ENCODE measurements around the gene SPG7. TPM values are rescaled to one million over a fixed set of nuclear protein-coding genes. Genes with fewer than 3 reads are reported as not detected.

SPG7 gene
- total and polyA plus RNA-seq, 2 of the 4 experiments (the other 2 are of a cell fraction), result 94.6 to 96.8 TPM

- Histone ChIP-seq H2AK9ac (replicated peaks; ENCODE audit: low read depth, low read length, poor library complexity) (peak overlapping the region; percentile 74), H3K36me3 (ENCODE audit: control insufficient read depth, insufficient read depth, low read length) (no peaks in the 10 kb centered on the region), H3K4me3 (ENCODE audit: insufficient read depth, low read depth, low read length) (no peak overlapping the region), H2AFZ (replicated peaks; ENCODE audit: low read length, poor library complexity) (peak overlapping the region; percentile 90), H2BK15ac (ENCODE audit: low read depth, low read length) (peak overlapping the region; percentile 6; the same call in 2 of the 3 replicates), H2BK5ac (ENCODE audit: low read depth, low read length, poor library complexity, severe bottlenecking) (peak overlapping the region; percentile 63), H3K4me1 (ENCODE audit: control insufficient read depth, insufficient read depth, low read length) (peaks cover 12% of the 10 kb centered on the region), H2AK5ac (ENCODE audit: low read depth, low read length) (peak overlapping the region; percentile 81), H3K79me1 (ENCODE audit: low read depth in 1 of 2, low read length in 2 of 2) (no peaks in the 10 kb centered on the region), H4K20me1 (ENCODE audit: insufficient read depth, low read length) (peaks cover 10% of the 10 kb centered on the region), H3K56ac (ENCODE audit: extremely low read depth, insufficient read depth, low read length) (no peak overlapping the region), H4K91ac (ENCODE audit: insufficient read depth, low read depth, low read length) (peak overlapping the region; percentile 78), H3K27ac (ENCODE audit: insufficient read depth, low read length) (peak overlapping the region; percentile 49; the same call in 1 of the 2 replicates), H4K8ac (ENCODE audit: low read depth in 2 of 2, low read length in 2 of 2) (peak overlapping the region; percentile 21 to 80), H2BK20ac (ENCODE audit: low read depth, low read length) (peak overlapping the region; percentile 90), H3K9me1 (ENCODE audit: insufficient read depth, low read length) (peaks cover 5% of the 10 kb centered on the region), H2BK120ac (ENCODE audit: low read depth, low read length) (peak overlapping the region; percentile 88), H3K9ac (ENCODE audit: low read depth, low read length) (0 out of 2 replicates have a peak overlapping the region, but pooled peaks have one; percentile 9), H3K14ac (replicated peaks; ENCODE audit: low read depth, low read length) (peak overlapping the region; percentile 61), H3K4ac (ENCODE audit: low read depth, low read length) (peak overlapping the region; percentile 91), H3K18ac (ENCODE audit: low read depth, low read length) (no peak overlapping the region), H3K4me2 (ENCODE audit: low read depth, low read length) (peak overlapping the region; percentile 43; the same call in 1 of the 2 replicates), H3K23ac (ENCODE audit: low read depth, low read length) (peak overlapping the region; percentile 48; the same call in 1 of the 2 replicates), H3K9me3 (ENCODE audit: control insufficient read depth, insufficient read depth, low read length) (no peaks in the 10 kb centered on the region), H4K5ac (ENCODE audit: low read depth, low read length) (no peak overlapping the region), H3K27me3 (ENCODE audit: control insufficient read depth, insufficient read depth, low read length) (peaks cover 4% of the 10 kb centered on the region; the same call in 1 of the 2 replicates)
- dilution Hi-C loops (cut with HindIII; ENCODE audit: low sequenced_read_pairs, unreplicated experiment), result no loop called here
- intact Hi-C loops (cut with micrococcal nuclease), result no loop called here
- ChIA-PET POLR2A (ENCODE audit: unreplicated experiment) (no interaction called here), CTCF (interaction anchor here (1.1 kb wide), 1 partner anchor 13 kb away, joined by 5 read pairs; no protein-coding TSS in a partner anchor)
- BruUV-seq (replicated peaks), result no TSS peak
- DNase-seq (no peak), ATAC-seq (ENCODE audit: low read depth) (no peak)
- WGBS, 2 experiments (ENCODE audit: extremely low coverage in 2 of 2, insufficient read length in 1 of 2), result 79% methylated on average over 7 of the region's 22 CpGs; no CpG with 5 or more reads in 1 of the 2 experiments
- in situ Hi-C loops (cut with MboI; ENCODE audit: low sequenced_read_pairs), result no loop called here
- no peak for TF ChIP-seq BHLHE40 (IDR thresholded peaks at IDR 0.05; ENCODE audit: low read depth, low read length)
- TF ChIP-seq CHD1 (IDR thresholded peaks at IDR 0.05; ENCODE audit: low read depth, low read length), result no peak
Observed at GRCh38 chr16:89601906-89602272, 93.7 kb downstream of the SPG7 start.

All from IMR-90 (cell line).